BJ (cell line): ENCODE results near the gene LHFPL6. TPM values are rescaled to one million over a fixed set of nuclear protein-coding genes. Genes with fewer than 3 reads are reported as not detected.

Experiments used
- CTCF ChIA-PET: fragments of 350-600 bp; formaldehyde crosslinking; extraction: SDS; loops from one replicate; lab custom pipeline; 2021; ENCODE audit warnings: antibody characterized with exemption, inconsistent platforms; lab: Yijun Ruan, JAX
- POLR2A ChIA-PET: fragments of 300-600 bp; sonication (Branson Sonifier 250); formaldehyde crosslinking; extraction: SDS; loops from one replicate; lab custom pipeline; 2021; ENCODE audit warnings: antibody characterized with exemption; lab: Charles Lee
- DNase-seq: peaks from one replicate; pipeline ENCODE4 v3.0.0-alpha.2; 2011; ENCODE audit warnings: low read depth
- H3K27me3 ChIP-seq: 2 replicates; pipeline ENCODE4 v1.6.0; 2011; ENCODE audit warnings: low read length; ENCODE audit not compliant: control insufficient read depth, insufficient read depth
- H3K36me3 ChIP-seq: 2 replicates; pipeline ENCODE4 v1.5.1; 2011; ENCODE audit warnings: low read length; ENCODE audit not compliant: control insufficient read depth, insufficient read depth
- H3K4me3 ChIP-seq: 2 replicates; pipeline ENCODE4 v1.5.1; 2011; ENCODE audit warnings: low read depth, mild to moderate bottlenecking, control low read depth, low read length
- CTCF ChIP-seq: IDR thresholded peaks from 2 replicates; pipeline ENCODE4 v1.5.1; 2011; ENCODE audit warnings: low read depth, mild to moderate bottlenecking, control low read depth, inconsistent platforms, low read length, moderate library complexity; ENCODE audit not compliant: insufficient read depth
- polyA plus RNA-seq: library from polyadenylated mRNA; depleted of rRNA; stranded (reverse); fragments of >200 nt; gene quantifications from 2 replicates; pipeline ENCODE4 v1.2.3, GENCODE V29; 2011

LHFPL6 gene
- polyA plus RNA-seq, 1 experiment = 69.0 TPM

- POLR2A ChIA-PET = no interaction called here
- no peak for DNase-seq
- CTCF ChIA-PET = interaction anchor here (1.2 kb wide), 1 partner anchor 18 kb away, joined by 3 read pairs; no protein-coding TSS in a partner anchor
Observed at GRCh38 chr13:39364947-39365468, 238.0 kb downstream of the LHFPL6 start.

GRCh38 chr13:39363382-39363772 is 239.6 kb downstream of the LHFPL6 start:
- no peak for TF ChIP-seq CTCF
- no peak for DNase-seq
- CTCF ChIA-PET = no interaction called here
- Histone ChIP-seq H3K4me3 (no peak overlapping the region), H3K27me3 (no peaks in the 10 kb centered on the region), H3K36me3 (no peaks in the 10 kb centered on the region)
- POLR2A ChIA-PET = no interaction called here

More at GRCh38 chr13:39364947-39365468, 238.0 kb downstream of the LHFPL6 start:
- Histone ChIP-seq H3K4me3 (no peak overlapping the region), H3K27me3 (no peaks in the 10 kb centered on the region), H3K36me3 (no peaks in the 10 kb centered on the region)
- no peak for TF ChIP-seq CTCF

- Histone ChIP-seq H3K36me3 (no peaks in the 10 kb centered on the region), H3K27me3 (no peaks in the 10 kb centered on the region), H3K4me3 (no peak overlapping the region)
- POLR2A ChIA-PET = no interaction called here
- no peak for DNase-seq
- CTCF ChIA-PET = no interaction called here
- TF ChIP-seq CTCF = no peak
Observed at GRCh38 chr13:39362652-39363381, 240.2 kb downstream of the LHFPL6 start.

GRCh38 chr13:39353988-39354387 is 249.0 kb downstream of the LHFPL6 start:
- ChIA-PET POLR2A (no interaction called here), CTCF (no interaction called here)
- TF ChIP-seq CTCF = no peak
- Histone ChIP-seq H3K27me3 (no peaks in the 10 kb centered on the region), H3K36me3 (no peaks in the 10 kb centered on the region), H3K4me3 (no peak overlapping the region)
- no peak for DNase-seq

GRCh38 chr13:39350461-39350881 is 252.5 kb downstream of the LHFPL6 start:
- Histone ChIP-seq H3K27me3 (no peaks in the 10 kb centered on the region), H3K36me3 (no peaks in the 10 kb centered on the region), H3K4me3 (no peak overlapping the region)
- ChIA-PET CTCF (no interaction called here), POLR2A (no interaction called here)
- DNase-seq = no peak
- TF ChIP-seq CTCF = no peak
